ENCODE data around the gene ZC3HAV1.
"Not testable (repeated sequence)": the region's sequence is repeated elsewhere in the genome, so short reads cannot be mapped to it uniquely, and the experiment has no call there.

Gene ZC3HAV1

GRCh38 chr7:139109188-139109982, at the start of gene ZC3HAV1:
ZC3HAV1 (minus strand) TSS chr7:139109720; CDS start chr7:139109331, 389 bp downstream.
- H3K4me1 ChIP-seq (ENCODE audit: insufficient read depth, low read length) = no peaks in the 10 kb centered on the region
- no peaks in the 10 kb centered on the region for H3K36me3 ChIP-seq (ENCODE audit: insufficient read depth, low read length)
- H3K9me3 ChIP-seq (ENCODE audit: control insufficient read depth, insufficient read depth, low read length) = no peaks in the 10 kb centered on the region
- peak within 1 kb of the TSS; percentile 93 for H3K9ac ChIP-seq (ENCODE audit: low read depth, low read length)

DNA sequence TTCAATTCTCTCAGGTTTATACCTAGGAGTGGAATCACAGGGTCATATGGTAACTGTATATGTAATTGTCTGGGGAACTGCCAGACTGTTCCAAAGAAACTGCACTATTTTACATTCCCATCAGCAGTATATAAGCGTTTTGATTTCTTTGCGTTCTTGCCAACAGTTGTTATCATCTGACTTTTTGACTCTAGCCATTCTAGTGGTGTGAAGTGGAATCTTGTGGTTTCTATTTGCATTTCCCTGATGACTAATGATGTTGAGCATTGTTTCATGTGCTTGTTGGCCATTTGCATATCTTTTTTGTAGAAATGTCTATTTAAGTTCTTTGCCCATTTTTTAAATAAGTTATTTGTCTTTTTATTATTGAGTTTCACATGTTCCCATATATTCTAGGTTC, 44.3 kb upstream of the ZC3HAV1 start:
- H3K36me3 ChIP-seq (ENCODE audit: insufficient read depth, low read length) = no peaks in the 10 kb centered on the region

GRCh38 chr7:139152149-139152548, 42.6 kb upstream of the ZC3HAV1 start:
- Histone ChIP-seq H3K36me3 (ENCODE audit: insufficient read depth, low read length) (no peaks in the 10 kb centered on the region), H3K9ac (ENCODE audit: low read depth, low read length) (no peak overlapping the region), H3K9me3 (ENCODE audit: control insufficient read depth, insufficient read depth, low read length) (no peaks in the 10 kb centered on the region), H3K4me1 (ENCODE audit: insufficient read depth, low read length) (peaks cover 12% of the 10 kb centered on the region; the same call in 1 of the 2 replicates)

More for the DNA sequence above, 44.3 kb upstream of the ZC3HAV1 start:
- H3K9me3 ChIP-seq (ENCODE audit: control insufficient read depth, insufficient read depth, low read length) = 0 out of 2 replicates have a peak, but pooled peaks cover 4% of the 10 kb centered on the region
- no peak overlapping the region for H3K9ac ChIP-seq (ENCODE audit: low read depth, low read length)
- H3K4me1 ChIP-seq (ENCODE audit: insufficient read depth, low read length) = peaks cover 12% of the 10 kb centered on the region; the same call in 1 of the 2 replicates

GRCh38 chr7:139139150-139139549, 29.6 kb upstream of the ZC3HAV1 start:
- Histone ChIP-seq H3K36me3 (ENCODE audit: insufficient read depth, low read length) (0 out of 2 replicates have a peak, but pooled peaks cover 4% of the 10 kb centered on the region), H3K4me1 (ENCODE audit: insufficient read depth, low read length) (no peaks in the 10 kb centered on the region), H3K9ac (ENCODE audit: low read depth, low read length) (no peak overlapping the region), H3K9me3 (ENCODE audit: control insufficient read depth, insufficient read depth, low read length) (no peaks in the 10 kb centered on the region)

- H3K9me3 ChIP-seq (ENCODE audit: control insufficient read depth, insufficient read depth, low read length) = no peaks in the 10 kb centered on the region
- peak overlapping the region; percentile 56; the same call in 1 of the 2 replicates for H3K9ac ChIP-seq (ENCODE audit: low read depth, low read length)
- peaks cover 8% of the 10 kb centered on the region; the same call in 1 of the 2 replicates for H3K4me1 ChIP-seq (ENCODE audit: insufficient read depth, low read length)
- H3K36me3 ChIP-seq (ENCODE audit: insufficient read depth, low read length) = no peaks in the 10 kb centered on the region
Measured at GRCh38 chr7:139133335-139134139, 24.0 kb upstream of the ZC3HAV1 start.

DNA sequence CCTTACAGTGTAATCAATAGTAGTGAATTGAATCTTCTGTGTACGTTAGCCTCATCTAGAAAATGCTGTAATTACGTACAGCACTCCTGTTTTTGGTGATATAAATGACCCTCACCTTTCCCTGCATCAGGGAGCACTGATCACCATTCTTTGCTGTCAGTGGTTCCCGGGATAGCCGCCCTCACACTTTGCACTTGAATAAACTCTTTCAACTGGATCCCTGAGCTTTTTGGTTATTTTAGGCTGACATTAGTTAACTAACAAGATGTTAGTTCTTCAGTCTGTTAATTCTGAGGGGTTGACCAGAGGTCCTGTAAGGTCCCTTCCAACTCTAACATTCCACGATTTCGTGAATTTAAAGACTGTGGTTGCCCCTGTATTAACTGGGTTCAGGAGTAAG, 23.4 kb upstream of the ZC3HAV1 start:
- H3K36me3 ChIP-seq (ENCODE audit: insufficient read depth, low read length) = no peaks in the 10 kb centered on the region
- peaks cover 8% of the 10 kb centered on the region; the same call in 1 of the 2 replicates for H3K4me1 ChIP-seq (ENCODE audit: insufficient read depth, low read length)
- H3K9ac ChIP-seq (ENCODE audit: low read depth, low read length) = peak overlapping the region; percentile 56; the same call in 1 of the 2 replicates
- no peaks in the 10 kb centered on the region for H3K9me3 ChIP-seq (ENCODE audit: control insufficient read depth, insufficient read depth, low read length)

- peaks cover 8% of the 10 kb centered on the region; the same call in 1 of the 2 replicates for H3K4me1 ChIP-seq (ENCODE audit: insufficient read depth, low read length)
- no peak overlapping the region for H3K9ac ChIP-seq (ENCODE audit: low read depth, low read length)
- H3K9me3 ChIP-seq (ENCODE audit: control insufficient read depth, insufficient read depth, low read length) = no peaks in the 10 kb centered on the region
- H3K36me3 ChIP-seq (ENCODE audit: insufficient read depth, low read length) = no peaks in the 10 kb centered on the region
Measured at GRCh38 chr7:139131601-139132041, 22.1 kb upstream of the ZC3HAV1 start.

DNA sequence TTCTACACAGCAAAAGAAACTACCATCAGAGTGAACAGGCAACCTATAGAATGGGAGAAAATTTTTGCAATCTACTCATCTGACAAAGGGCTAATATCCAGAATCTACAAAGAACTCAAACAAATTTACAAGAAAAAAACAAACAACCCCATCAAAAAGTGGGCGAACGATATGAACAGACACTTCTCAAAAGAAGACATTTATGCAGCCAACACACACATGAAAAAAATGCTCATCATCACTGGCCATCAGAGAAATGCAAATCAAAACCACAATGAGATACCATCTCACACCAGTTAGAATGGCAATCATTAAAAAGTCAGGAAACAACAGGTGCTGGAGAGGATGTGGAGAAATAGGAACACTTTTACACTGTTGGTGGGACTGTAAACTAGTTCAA, 20.3 kb upstream of the ZC3HAV1 start:
- not testable (repeated sequence) for H3K4me1 ChIP-seq (ENCODE audit: insufficient read depth, low read length); H3K9me3 ChIP-seq (ENCODE audit: control insufficient read depth, insufficient read depth, low read length); H3K9ac ChIP-seq (ENCODE audit: low read depth, low read length); H3K36me3 ChIP-seq (ENCODE audit: insufficient read depth, low read length)

- Histone ChIP-seq H3K4me1 (ENCODE audit: insufficient read depth, low read length) (peaks cover 9% of the 10 kb centered on the region; the same call in 1 of the 2 replicates), H3K36me3 (ENCODE audit: insufficient read depth, low read length) (no peaks in the 10 kb centered on the region), H3K9me3 (ENCODE audit: control insufficient read depth, insufficient read depth, low read length) (no peaks in the 10 kb centered on the region), H3K9ac (ENCODE audit: low read depth, low read length) (no peak overlapping the region)
Measured at GRCh38 chr7:139127648-139128047, 18.1 kb upstream of the ZC3HAV1 start.

DNA sequence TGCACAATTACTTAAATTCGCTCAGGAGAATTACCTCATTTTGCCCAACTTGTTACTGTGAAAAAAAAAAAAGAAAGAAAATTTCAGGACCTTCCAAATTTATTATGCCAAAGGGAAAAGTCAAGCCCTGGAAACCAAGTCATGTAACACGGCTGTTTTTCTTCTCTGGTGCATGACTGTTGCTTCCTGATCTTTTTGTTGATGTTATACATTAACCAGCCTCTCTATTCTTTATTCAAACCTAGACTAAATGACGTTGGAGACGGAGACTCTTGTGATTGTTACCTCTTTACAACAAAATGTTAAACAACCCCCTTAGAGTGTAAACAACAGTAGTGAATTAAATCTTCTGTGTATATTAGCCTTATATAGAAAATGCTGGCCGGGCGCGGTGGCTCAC, 16.1 kb upstream of the ZC3HAV1 start:
- Histone ChIP-seq H3K9ac (ENCODE audit: low read depth, low read length) (no peak overlapping the region), H3K9me3 (ENCODE audit: control insufficient read depth, insufficient read depth, low read length) (no peaks in the 10 kb centered on the region), H3K36me3 (ENCODE audit: insufficient read depth, low read length) (no peaks in the 10 kb centered on the region), H3K4me1 (ENCODE audit: insufficient read depth, low read length) (0 out of 2 replicates have a peak, but pooled peaks cover 3% of the 10 kb centered on the region)

DNA sequence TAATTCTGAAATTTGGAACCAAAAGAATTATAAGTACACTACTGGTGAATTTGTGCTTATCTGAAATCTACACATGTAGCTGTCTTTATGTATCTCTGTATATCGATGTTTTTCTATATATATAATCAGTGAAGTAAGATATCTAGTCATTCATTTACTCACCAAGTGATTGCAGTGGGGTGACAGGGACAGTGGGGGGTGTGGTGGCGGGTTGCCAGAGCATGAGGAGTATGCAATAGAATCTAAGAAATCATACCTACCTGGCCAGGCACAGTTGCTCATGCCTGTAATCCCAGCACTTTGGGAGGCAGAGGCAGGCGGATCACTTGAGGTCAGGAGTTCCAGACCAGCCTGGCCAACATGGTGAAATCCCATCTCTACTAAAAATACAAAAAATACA, 15.5 kb upstream of the ZC3HAV1 start:
- H3K9me3 ChIP-seq (ENCODE audit: control insufficient read depth, insufficient read depth, low read length); H3K4me1 ChIP-seq (ENCODE audit: insufficient read depth, low read length); H3K9ac ChIP-seq (ENCODE audit: low read depth, low read length); H3K36me3 ChIP-seq (ENCODE audit: insufficient read depth, low read length): not testable (repeated sequence)

GRCh38 chr7:139124084-139124914, 14.8 kb upstream of the ZC3HAV1 start:
- Histone ChIP-seq H3K36me3 (ENCODE audit: insufficient read depth, low read length) (no peaks in the 10 kb centered on the region), H3K4me1 (ENCODE audit: insufficient read depth, low read length) (peaks cover 3% of the 10 kb centered on the region; the same call in 1 of the 2 replicates), H3K9ac (ENCODE audit: low read depth, low read length) (no peak overlapping the region), H3K9me3 (ENCODE audit: control insufficient read depth, insufficient read depth, low read length) (no peaks in the 10 kb centered on the region)

GRCh38 chr7:139119486-139119849, 9.9 kb upstream of the ZC3HAV1 start:
- H3K4me1 ChIP-seq (ENCODE audit: insufficient read depth, low read length) = peaks cover 14% of the 10 kb centered on the region

More at GRCh38 chr7:139119486-139119849, 9.9 kb upstream of the ZC3HAV1 start:
- Histone ChIP-seq H3K9ac (ENCODE audit: low read depth, low read length) (no peak overlapping the region), H3K36me3 (ENCODE audit: insufficient read depth, low read length) (no peaks in the 10 kb centered on the region), H3K9me3 (ENCODE audit: control insufficient read depth, insufficient read depth, low read length) (no peaks in the 10 kb centered on the region)
